PC-9 (cell line): ENCODE data around the gene ELN.

Experiments
- CTCF ChIP-seq: fragments of 200-600 bp; sonication (generic); conservative IDR thresholded peaks from 2 replicates; pipeline ENCODE4 v1.6.1; 2017; ENCODE audit warnings: mixed run types, antibody characterized with exemption, mild to moderate bottlenecking, moderate library complexity
- EZH2 ChIP-seq: fragments of 200-600 bp; sonication (generic); IDR thresholded peaks from 2 replicates; pipeline ENCODE4 v1.8.0; 2017; ENCODE audit warnings: antibody characterized with exemption, low read depth

- no peak for TF ChIP-seq CTCF
- no peak for TF ChIP-seq EZH2
Measured at GRCh38 chr7:74078461-74078860, 50.5 kb downstream of the ELN start.
